Glutamatergic neuron (in vitro differentiated cells): ENCODE data around the gene ACAD10. TPM values are rescaled to one million over a fixed set of nuclear protein-coding genes. Genes with fewer than 3 reads are reported as not detected.

ENCODE experiments used
- DNase-seq: peaks from one replicate; pipeline ENCODE4 v3.0.0; 2022
- H3K27ac Mint-ChIP-seq: one replicate; pipeline ENCODE4 v1.8.0; 2020; ENCODE audit warnings: mild to moderate bottlenecking, mixed read lengths, inconsistent platforms; ENCODE audit not compliant: unreplicated experiment
- H3K27me3 Mint-ChIP-seq: one replicate; pipeline ENCODE4 v1.8.0; 2020; ENCODE audit warnings: mild to moderate bottlenecking, moderate library complexity, mixed read lengths, inconsistent platforms; ENCODE audit not compliant: unreplicated experiment
- H3K36me3 Mint-ChIP-seq: one replicate; pipeline ENCODE4 v1.8.0; 2020; ENCODE audit warnings: mild to moderate bottlenecking, mixed read lengths, inconsistent platforms; ENCODE audit not compliant: unreplicated experiment
- H3K4me1 Mint-ChIP-seq: one replicate; pipeline ENCODE4 v1.8.0; 2020; ENCODE audit warnings: mild to moderate bottlenecking, low read depth, mixed read lengths, inconsistent platforms; ENCODE audit not compliant: unreplicated experiment
- H3K4me3 Mint-ChIP-seq: one replicate; pipeline ENCODE4 v1.8.0; 2020; ENCODE audit warnings: mild to moderate bottlenecking, mixed read lengths, inconsistent platforms; ENCODE audit not compliant: unreplicated experiment
- H3K9me3 Mint-ChIP-seq: one replicate; pipeline ENCODE4 v1.8.0; 2020; ENCODE audit warnings: mild to moderate bottlenecking, moderate library complexity, mixed read lengths, inconsistent platforms; ENCODE audit not compliant: unreplicated experiment
- total RNA-seq: library from RNA; stranded (reverse); fragmentation: NEBNext Ultra II Directional; extraction: Animal tissue kit (Norgen Biotek cat#: 25700); gene quantifications from one replicate; pipeline ENCODE4 v1.2.1, GENCODE V29; 2021; ENCODE audit not compliant: unreplicated experiment
- TF ChIP-seq, protein P1 (sequence below): fragments of 200-600 bp; sonication (generic); IDR thresholded peaks from one replicate; pipeline ENCODE4 v1.5.0; 2021; ENCODE audit not compliant: partially characterized antibody, unreplicated experiment

ACAD10 gene
- total RNA-seq, 1 donor from 2014 or later = 35.9 TPM

DNA sequence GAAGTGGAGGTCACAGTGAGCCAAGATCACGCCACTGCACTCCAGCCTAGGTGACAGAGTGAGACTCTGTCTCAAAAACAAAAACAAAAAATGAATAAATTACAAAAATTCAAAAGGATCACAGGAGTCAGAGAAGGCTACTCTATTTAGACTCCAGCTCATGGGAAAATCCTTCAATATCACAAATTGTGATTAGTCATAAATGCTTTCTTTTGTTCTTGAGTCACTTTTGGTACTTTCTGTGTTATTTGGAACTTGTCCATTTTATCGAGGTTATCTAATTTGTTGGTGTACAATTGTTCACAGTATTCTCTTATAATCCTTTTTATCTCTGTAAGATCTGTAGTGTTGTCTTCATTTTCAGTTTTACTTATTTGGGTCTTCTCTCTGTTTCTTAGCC, 99.8 kb downstream of the ACAD10 start:
- H3K4me3 Mint-ChIP-seq = no peak overlapping the region
- TF ChIP-seq, protein P1, sequence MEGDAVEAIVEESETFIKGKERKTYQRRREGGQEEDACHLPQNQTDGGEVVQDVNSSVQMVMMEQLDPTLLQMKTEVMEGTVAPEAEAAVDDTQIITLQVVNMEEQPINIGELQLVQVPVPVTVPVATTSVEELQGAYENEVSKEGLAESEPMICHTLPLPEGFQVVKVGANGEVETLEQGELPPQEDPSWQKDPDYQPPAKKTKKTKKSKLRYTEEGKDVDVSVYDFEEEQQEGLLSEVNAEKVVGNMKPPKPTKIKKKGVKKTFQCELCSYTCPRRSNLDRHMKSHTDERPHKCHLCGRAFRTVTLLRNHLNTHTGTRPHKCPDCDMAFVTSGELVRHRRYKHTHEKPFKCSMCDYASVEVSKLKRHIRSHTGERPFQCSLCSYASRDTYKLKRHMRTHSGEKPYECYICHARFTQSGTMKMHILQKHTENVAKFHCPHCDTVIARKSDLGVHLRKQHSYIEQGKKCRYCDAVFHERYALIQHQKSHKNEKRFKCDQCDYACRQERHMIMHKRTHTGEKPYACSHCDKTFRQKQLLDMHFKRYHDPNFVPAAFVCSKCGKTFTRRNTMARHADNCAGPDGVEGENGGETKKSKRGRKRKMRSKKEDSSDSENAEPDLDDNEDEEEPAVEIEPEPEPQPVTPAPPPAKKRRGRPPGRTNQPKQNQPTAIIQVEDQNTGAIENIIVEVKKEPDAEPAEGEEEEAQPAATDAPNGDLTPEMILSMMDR = no peak
- peaks cover 10% of the 10 kb centered on the region for H3K36me3 Mint-ChIP-seq
- no peaks in the 10 kb centered on the region for H3K4me1 Mint-ChIP-seq
- peaks cover 7% of the 10 kb centered on the region for H3K9me3 Mint-ChIP-seq
- no peak for DNase-seq
- H3K27ac Mint-ChIP-seq = no peak overlapping the region
- H3K27me3 Mint-ChIP-seq = peaks cover 7% of the 10 kb centered on the region

DNA sequence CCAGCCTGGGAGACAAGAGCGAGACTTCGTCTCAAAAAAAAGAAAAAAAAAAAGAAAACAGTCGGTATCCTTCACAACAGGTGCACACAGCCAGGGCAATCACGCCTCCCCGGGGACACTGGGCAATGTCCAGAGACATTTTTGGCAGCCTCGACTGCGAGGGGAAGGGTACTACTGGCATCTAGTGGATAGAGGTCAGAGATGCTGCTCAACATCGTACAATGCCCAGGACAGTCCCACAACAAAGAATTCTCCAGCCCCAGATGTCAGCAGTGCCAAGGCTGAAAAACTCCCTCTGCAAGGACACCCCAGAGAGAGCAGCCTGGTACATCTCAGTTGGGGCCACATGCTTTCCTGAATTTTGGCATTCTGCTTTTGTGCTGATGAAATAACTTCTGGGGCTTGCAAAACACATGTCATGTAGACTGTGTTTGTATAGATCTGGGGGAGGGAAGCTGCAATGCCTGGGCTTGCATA, 102.4 kb downstream of the ACAD10 start:
- Mint-ChIP-seq H3K27ac (peak overlapping the region; percentile 28), H3K36me3 (peaks cover 3% of the 10 kb centered on the region), H3K4me3 (no peak overlapping the region), H3K4me1 (no peaks in the 10 kb centered on the region), H3K27me3 (peaks cover 5% of the 10 kb centered on the region), H3K9me3 (peaks cover 3% of the 10 kb centered on the region)
- DNase-seq = peak; percentile 32
- TF ChIP-seq, protein P1 = no peak

DNA sequence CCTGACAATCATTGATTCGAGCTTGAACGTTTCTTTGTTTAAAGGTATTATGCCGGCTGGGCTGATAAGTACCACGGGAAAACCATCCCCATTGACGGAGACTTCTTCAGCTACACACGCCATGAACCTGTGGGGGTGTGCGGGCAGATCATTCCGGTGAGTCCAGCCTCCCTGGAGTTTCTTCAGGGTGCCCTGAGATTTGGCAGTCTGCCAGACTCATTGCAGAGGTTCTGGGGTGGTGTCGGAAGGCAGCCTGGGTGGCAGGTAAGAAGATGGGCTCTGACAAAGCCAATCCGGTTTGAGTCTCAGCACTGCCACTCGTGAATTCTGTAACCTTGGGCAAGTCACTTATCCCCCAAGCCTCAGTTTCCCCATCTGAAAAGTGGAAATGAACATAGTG, 103.9 kb downstream of the ACAD10 start:
- no peak overlapping the region for H3K4me3 Mint-ChIP-seq
- no peak for DNase-seq
- H3K9me3 Mint-ChIP-seq = peaks cover 3% of the 10 kb centered on the region
- H3K4me1 Mint-ChIP-seq = no peaks in the 10 kb centered on the region
- H3K27me3 Mint-ChIP-seq = peaks cover 5% of the 10 kb centered on the region
- H3K36me3 Mint-ChIP-seq = peaks cover 3% of the 10 kb centered on the region
- TF ChIP-seq, protein P1 = no peak
- H3K27ac Mint-ChIP-seq = no peak overlapping the region

DNA sequence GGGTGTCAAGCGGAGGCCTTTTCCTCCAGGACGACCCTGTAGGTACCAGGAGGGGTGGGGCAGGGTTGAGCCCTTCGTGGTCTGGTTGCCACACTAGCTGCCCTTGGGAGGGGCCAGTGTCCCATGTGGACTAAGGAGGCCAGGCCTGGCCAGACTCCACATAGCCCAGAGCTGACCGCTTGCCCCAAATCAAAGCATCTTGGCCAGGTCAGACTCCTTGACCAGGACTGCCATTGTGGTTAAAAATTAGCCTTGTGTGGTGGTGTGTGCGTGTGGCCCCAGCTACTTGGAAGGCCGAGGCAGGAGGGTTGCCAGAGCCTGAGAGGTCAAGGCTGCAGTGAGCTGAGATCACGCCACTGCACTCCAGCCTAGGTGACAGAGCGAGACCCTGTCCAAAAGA, 105.7 kb downstream of the ACAD10 start:
- TF ChIP-seq, protein P1 = no peak
- Mint-ChIP-seq H3K36me3 (no peaks in the 10 kb centered on the region), H3K4me3 (no peak overlapping the region), H3K9me3 (peaks cover 3% of the 10 kb centered on the region), H3K27me3 (peaks cover 3% of the 10 kb centered on the region), H3K27ac (no peak overlapping the region), H3K4me1 (no peaks in the 10 kb centered on the region)
- no peak for DNase-seq

DNA sequence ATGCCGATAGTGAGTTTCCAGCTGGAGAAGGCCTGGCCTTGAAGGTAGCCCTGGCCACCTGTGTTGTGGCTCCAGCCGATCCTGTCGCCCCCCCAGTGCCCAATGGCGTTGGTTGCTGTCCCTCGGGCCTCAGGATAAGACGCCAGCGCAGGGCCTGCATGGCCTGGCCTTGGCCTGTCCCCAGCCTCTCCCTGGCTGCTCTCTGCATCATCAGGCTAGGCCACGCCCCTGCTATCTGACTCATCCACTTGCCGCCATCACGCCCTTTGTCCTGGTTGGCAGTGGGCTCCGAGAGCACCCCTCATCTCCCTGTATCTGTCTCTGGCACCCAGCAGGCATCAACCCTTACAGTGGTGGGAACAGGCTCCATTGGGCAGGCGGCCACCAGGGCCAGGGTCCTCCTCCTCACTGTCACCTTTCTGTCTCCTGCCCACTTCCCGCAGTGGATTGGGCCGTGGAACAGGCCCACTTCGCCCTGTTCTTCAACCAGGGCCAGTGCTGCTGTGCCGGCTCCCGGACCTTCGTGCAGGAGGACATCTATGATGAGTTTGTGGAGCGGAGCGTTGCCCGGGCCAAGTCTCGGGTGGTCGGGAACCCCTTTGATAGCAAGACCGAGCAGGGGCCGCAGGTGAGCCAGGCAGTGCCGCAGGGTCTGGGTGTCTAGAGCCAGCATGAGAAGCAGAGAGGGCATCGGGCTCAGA, 106.5 kb downstream of the ACAD10 start:
- TF ChIP-seq, protein P1 = no peak
- H3K27ac Mint-ChIP-seq = no peak overlapping the region

More for the DNA sequence above, 106.5 kb downstream of the ACAD10 start:
- no peaks in the 10 kb centered on the region for H3K4me1 Mint-ChIP-seq
- H3K4me3 Mint-ChIP-seq = no peak overlapping the region
- H3K36me3 Mint-ChIP-seq = no peaks in the 10 kb centered on the region
- peaks cover 2% of the 10 kb centered on the region for H3K9me3 Mint-ChIP-seq
- DNase-seq = no peak
- peaks cover 1% of the 10 kb centered on the region for H3K27me3 Mint-ChIP-seq
